HEK293T (cell line): Measurements from ENCODE around the gene DCAF11.

ENCODE experiments used
- BHLHE40 ChIP-seq: fragments of 450-650 bp; IDR thresholded peaks from 2 replicates; pipeline ENCODE4 v1.6.1; 2016; ENCODE audit warnings: mild to moderate bottlenecking, moderate library complexity, borderline replicate concordance
- ELF4 ChIP-seq: fragments of 450-650 bp; IDR thresholded peaks from 2 replicates; pipeline ENCODE4 v1.6.1; 2017; ENCODE audit warnings: antibody characterized with exemption
- SP1 ChIP-seq: fragments of 450-650 bp; IDR thresholded peaks from 2 replicates; pipeline ENCODE4 v1.6.1; 2017

GRCh38 chr14:24067133-24068082, 47.2 kb upstream of the DCAF11 start:
- no peak for TF ChIP-seq SP1
- no peak for TF ChIP-seq ELF4
- no peak for TF ChIP-seq BHLHE40
